ENCODE results near the gene CA12.
"Not testable (repeated sequence)": the region's sequence is repeated elsewhere in the genome, so short reads cannot be mapped to it uniquely, and the experiment has no call there.

Gene CA12

DNA sequence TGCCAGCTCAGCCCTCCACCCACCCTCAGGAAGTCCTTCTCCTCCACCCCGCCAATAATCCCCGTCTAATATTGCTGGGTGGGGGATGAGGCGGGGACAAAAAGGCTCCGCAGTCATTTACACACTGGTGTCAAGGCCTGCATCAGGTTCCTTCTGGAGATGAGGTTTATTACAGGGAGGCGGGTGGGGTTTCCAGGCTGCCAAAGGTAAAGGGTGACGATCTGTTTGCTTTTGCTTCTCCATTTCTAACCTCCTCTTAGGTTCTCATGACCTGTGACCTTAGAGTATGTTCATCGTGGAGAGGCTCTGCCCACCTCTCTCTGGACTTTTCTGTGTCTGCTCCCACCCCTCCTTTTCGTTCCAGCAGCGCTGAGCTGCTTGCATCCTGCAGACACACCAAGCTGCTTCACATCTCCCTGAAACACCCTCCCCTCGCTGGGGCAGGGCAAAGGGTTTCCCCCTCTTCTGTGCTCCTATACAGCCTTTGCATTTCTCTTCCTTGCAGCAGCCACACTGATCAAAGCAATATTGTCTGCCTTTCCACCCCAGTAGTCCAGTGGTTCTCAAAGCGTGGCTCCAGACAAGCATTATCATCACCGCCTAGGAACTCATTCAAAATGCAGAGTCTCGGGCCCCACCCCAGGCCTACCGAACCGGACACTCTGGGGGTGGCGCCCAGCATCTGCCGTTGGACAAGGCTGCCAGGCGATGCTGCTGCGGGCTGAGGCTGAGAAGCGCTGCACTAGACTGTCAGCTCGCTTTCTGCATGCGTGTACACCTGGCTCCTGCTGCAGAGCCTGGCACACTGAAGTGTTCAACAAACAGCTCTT, 26.6 kb downstream of the CA12 start:
- DNase-seq, result no peak

- DNase-seq, result no peak
Measured at GRCh38 chr15:63353887-63354286, 27.8 kb downstream of the CA12 start.

GRCh38 chr15:63353261-63353660, 28.4 kb downstream of the CA12 start:
- no peak for DNase-seq

DNA sequence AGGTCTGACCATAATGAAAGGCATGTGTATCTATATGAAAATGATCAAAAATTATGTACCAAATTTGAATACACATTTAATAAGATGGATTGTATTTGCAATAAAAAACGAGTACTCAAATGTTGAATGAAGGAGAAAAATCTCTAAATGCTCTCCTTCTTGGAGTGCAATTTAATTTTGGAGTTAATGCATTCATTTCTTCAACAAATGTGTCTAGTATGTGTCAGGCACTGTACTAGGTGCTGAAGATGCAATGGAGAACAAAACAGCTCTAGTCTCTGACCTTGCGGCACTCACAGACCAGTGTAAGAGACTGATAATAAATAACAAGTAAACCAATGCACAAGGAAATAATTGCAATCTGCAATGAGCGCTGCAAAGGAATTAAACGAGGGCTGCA, 28.8 kb downstream of the CA12 start:
- DNase-seq, result no peak

DNA sequence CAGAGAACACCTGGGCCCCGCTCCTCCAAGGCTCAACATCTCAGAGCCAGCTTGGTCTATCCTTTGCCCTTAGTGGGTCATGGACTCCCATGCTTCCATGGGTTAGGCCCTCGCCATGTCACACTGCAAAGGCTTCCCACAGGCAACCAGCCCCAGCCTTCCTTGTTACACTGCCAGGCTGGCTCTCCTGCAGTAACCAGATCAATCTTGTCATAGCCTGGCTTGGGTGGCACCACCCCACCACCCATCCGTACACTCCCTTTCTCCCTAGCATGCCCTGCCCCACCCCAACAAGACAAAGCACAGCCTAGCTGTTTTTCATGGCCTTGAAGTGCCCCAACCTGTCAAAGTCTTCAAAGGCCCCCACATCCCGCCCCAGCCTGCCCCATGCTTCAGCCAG, 30.5 kb downstream of the CA12 start:
- no peak for DNase-seq

DNA sequence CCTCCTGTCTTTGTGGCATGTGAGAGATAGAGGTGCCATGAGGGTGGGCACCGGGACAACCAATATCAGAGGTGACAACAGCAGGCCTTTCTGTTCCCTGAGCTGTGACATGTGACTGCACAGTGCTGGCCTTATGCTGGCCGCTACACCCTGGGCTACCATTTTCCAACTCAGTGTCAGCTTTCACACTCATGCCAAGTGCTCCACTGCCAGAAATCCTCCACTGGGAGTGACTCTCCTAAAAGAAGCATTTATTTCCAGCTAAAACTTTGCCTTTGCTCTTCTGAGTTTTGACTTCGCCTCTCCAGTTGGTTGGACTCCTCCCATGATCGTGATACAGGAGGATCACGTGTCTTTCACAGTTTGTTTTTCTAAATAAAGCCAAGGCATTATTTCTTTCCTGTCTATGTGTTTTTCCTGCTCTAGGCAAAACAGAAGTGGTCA, 31.4 kb downstream of the CA12 start:
- no peak for DNase-seq

DNA sequence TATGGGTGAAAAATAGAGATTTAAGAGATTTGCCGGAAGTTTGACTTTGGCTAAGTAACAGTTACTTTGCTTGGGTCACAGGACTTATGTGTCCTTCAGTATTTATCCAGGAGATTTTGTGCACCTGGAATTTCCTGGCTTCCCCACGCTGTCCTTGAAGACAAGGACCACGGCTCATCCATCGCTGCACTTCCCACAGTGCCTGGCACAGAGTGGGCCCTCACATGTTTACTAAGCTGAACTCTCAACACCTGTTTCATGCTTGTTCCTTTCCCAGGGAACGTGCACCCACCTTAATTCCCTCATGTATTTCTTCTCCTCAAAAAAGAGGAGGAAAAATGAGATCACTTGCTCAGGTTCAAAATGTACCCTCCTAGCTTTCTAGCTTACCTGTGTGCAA, 32.0 kb downstream of the CA12 start:
- no peak for DNase-seq

- no peak for DNase-seq
Measured at GRCh38 chr15:63349156-63349555, 32.5 kb downstream of the CA12 start.

GRCh38 chr15:63348392-63348791, 33.3 kb downstream of the CA12 start:
- no peak for DNase-seq

DNA sequence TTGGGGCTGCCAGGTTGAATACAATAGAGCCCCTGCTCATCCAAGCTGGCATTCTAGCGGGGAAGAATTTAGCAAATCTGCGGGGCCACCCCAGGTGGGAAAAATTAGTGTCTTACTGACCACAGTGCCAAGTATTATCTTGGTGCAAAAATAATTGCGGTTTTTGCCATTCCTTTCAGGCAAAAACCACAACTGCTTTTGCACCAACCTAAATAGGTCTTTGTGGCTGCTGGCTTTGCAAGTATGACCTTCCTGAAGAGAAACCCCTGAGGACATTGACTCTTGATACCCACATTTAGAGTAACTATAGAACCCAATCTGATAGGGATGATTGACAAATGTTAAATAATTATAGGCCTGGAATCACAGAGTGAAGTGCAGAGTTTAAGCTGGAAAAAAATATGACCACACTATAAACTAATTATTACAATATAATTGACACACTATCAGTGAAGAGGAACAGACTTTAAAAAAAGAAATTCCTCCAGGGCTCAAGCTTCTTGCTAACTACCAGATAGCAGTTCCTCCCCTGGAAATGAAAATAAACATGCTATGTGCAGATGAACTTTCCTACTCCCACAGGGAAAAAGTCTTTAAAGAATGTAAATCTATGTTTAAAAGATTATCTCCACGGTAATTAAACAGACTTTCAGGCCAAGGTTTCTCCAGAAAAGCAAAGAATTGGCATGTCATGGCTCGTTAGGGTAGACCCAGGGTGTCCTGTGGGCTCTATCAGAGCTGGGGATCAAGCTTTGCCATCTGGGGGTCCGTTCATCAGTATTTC, 34.4 kb downstream of the CA12 start:
- DNase-seq, result no peak

DNA sequence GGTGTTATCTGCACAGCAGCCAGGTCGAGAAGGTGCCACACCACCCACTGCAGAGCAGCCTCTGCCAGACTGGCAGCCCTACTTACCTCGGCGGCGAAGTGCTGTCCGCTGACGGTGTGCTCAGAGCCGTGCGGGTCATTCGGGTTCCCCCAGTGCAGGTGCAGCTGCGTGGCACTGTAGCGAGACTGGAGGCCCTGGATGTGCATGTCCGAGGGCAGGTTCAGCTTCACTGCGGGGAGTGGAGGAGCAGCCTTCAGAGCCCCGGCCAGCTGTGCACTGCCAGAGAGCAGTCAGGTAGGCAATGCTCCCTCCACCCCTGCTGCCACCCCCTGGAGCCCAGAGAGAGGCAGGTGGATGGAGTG, 36.3 kb downstream of the CA12 start:
- no peak for DNase-seq

GRCh38 chr15:63344731-63345390, 36.8 kb downstream of the CA12 start:
- no peak for DNase-seq

GRCh38 chr15:63342996-63343562, 38.6 kb downstream of the CA12 start:
- DNase-seq, result not testable (repeated sequence)

- DNase-seq, result no peak
Measured at GRCh38 chr15:63341898-63342297, 39.7 kb downstream of the CA12 start.

- no peak for DNase-seq
Measured at GRCh38 chr15:63340878-63341277, 40.8 kb downstream of the CA12 start.

DNA sequence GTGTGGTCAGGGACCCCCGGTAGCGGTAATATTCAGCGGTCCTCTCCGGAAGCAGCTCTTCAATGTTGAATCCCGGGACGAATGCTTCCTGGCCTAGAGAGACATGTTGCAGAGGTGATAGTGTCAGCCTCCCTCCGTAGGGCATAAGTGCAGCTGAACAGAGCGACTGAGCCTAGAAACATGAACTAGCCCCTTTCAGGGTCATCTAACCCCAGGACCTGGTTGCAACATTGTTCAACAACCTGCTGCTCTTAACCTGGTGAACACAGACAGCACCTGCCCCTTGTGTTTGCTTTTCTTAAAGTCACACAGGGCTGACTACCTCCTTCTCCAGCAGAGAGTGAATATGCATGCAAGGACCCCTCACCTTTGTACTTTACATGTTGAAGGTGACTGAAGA, 41.3 kb downstream of the CA12 start:
- no peak for DNase-seq

GRCh38 chr15:63339836-63340235, 41.8 kb downstream of the CA12 start:
- DNase-seq, result no peak

GRCh38 chr15:63339006-63339766, 42.5 kb downstream of the CA12 start:
- DNase-seq, result no peak

GRCh38 chr15:63338170-63338569, 43.5 kb downstream of the CA12 start:
- DNase-seq, result no peak

- DNase-seq, result no peak
Measured at GRCh38 chr15:63337046-63337445, 44.6 kb downstream of the CA12 start.

- DNase-seq, result no peak
Measured at GRCh38 chr15:63335543-63336240, 46.0 kb downstream of the CA12 start.

- no peak for DNase-seq
Measured at GRCh38 chr15:63334821-63335220, 46.8 kb downstream of the CA12 start.
